ENCODE measurements around the gene SLIT3.

DNA sequence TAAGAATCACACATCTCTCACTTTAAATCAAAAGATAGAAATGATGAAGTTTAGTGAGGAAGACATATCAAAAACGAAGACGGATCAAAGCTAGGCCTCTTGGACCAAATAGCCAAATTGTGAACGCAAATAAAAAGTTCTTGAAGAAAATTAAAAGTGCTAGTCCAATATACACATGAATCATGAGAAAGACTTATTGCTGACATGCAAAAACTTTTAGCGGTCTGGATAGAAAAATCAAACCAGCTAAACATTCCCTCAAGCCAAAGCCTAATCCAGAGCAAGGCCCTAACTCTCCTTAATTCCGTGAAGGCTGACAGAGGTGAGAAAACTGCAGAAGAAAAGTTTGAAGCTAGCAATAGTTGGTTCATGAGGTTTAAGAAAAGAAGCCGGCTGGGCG, 557.3 kb downstream of the SLIT3 start:
- no peak for TF ChIP-seq JUND (IDR thresholded peaks at IDR 0.05)
- TF ChIP-seq POLR2A (IDR thresholded peaks at IDR 0.05; ENCODE audit: borderline replicate concordance, extremely low read depth, insufficient read depth, insufficient read length), result no peak
- no peak for TF ChIP-seq CTCF (IDR thresholded peaks at IDR 0.05 in 2 of 3, conservative IDR thresholded peaks at IDR 0.05 in 1 of 3; ENCODE audit: borderline replicate concordance in 1 of 3, insufficient read depth in 1 of 3, low read depth in 2 of 3, low read length in 2 of 3)
- TF ChIP-seq, protein P1, sequence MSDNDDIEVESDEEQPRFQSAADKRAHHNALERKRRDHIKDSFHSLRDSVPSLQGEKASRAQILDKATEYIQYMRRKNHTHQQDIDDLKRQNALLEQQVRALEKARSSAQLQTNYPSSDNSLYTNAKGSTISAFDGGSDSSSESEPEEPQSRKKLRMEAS (IDR thresholded peaks at IDR 0.05), result no peak
- TF ChIP-seq EZH2 (IDR thresholded peaks at IDR 0.05), result no peak
- TF ChIP-seq, protein P2, sequence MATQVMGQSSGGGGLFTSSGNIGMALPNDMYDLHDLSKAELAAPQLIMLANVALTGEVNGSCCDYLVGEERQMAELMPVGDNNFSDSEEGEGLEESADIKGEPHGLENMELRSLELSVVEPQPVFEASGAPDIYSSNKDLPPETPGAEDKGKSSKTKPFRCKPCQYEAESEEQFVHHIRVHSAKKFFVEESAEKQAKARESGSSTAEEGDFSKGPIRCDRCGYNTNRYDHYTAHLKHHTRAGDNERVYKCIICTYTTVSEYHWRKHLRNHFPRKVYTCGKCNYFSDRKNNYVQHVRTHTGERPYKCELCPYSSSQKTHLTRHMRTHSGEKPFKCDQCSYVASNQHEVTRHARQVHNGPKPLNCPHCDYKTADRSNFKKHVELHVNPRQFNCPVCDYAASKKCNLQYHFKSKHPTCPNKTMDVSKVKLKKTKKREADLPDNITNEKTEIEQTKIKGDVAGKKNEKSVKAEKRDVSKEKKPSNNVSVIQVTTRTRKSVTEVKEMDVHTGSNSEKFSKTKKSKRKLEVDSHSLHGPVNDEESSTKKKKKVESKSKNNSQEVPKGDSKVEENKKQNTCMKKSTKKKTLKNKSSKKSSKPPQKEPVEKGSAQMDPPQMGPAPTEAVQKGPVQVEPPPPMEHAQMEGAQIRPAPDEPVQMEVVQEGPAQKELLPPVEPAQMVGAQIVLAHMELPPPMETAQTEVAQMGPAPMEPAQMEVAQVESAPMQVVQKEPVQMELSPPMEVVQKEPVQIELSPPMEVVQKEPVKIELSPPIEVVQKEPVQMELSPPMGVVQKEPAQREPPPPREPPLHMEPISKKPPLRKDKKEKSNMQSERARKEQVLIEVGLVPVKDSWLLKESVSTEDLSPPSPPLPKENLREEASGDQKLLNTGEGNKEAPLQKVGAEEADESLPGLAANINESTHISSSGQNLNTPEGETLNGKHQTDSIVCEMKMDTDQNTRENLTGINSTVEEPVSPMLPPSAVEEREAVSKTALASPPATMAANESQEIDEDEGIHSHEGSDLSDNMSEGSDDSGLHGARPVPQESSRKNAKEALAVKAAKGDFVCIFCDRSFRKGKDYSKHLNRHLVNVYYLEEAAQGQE (IDR thresholded peaks at IDR 0.05; ENCODE audit: low read depth), result no peak
- no peak for TF ChIP-seq YY1 (IDR thresholded peaks at IDR 0.05; ENCODE audit: extremely low read depth, insufficient replicate concordance, low read depth, low read length)
- TF ChIP-seq POLR2AphosphoS5 (IDR thresholded peaks at IDR 0.05; ENCODE audit: low read depth, low read length), result no peak
- no peak for TF ChIP-seq TCF7L2 (IDR thresholded peaks at IDR 0.05; ENCODE audit: borderline replicate concordance, extremely low read depth, insufficient read depth, insufficient read length)
- TF ChIP-seq ZNF274 (IDR thresholded peaks at IDR 0.05; ENCODE audit: low read depth, low read length), result no peak
- no peak for TF ChIP-seq CEBPB (IDR thresholded peaks at IDR 0.05; ENCODE audit: low read depth)
- TF ChIP-seq SRF (IDR thresholded peaks at IDR 0.05; ENCODE audit: low read depth), result no peak
- no peak for TF ChIP-seq EZH2phosphoT487 (IDR thresholded peaks at IDR 0.05; ENCODE audit: borderline replicate concordance)
- no peak for TF ChIP-seq ELF1 (IDR thresholded peaks at IDR 0.05; ENCODE audit: borderline replicate concordance, low read depth)

Data from HCT116 (cell line).